Measurements from ENCODE around the gene TSEN2.
"Not testable (repeated sequence)": the region's sequence is repeated elsewhere in the genome, so short reads cannot be mapped to it uniquely, and the experiment has no call there.

The TSEN2 gene

GRCh38 chr3:12507591-12508281, 23.5 kb downstream of the TSEN2 start:
- DNase-seq, result no peak

- no peak for DNase-seq
Observed at GRCh38 chr3:12508291-12508700, 24.0 kb downstream of the TSEN2 start.

- DNase-seq, result no peak
Observed at GRCh38 chr3:12509466-12509865, 25.2 kb downstream of the TSEN2 start.

- DNase-seq, result no peak
Observed at GRCh38 chr3:12512534-12513118, 28.3 kb downstream of the TSEN2 start.

GRCh38 chr3:12513694-12514446, 29.6 kb downstream of the TSEN2 start:
- no peak for DNase-seq

GRCh38 chr3:12515631-12516030, 31.4 kb downstream of the TSEN2 start:
- DNase-seq, result no peak

GRCh38 chr3:12516873-12517272, 32.6 kb downstream of the TSEN2 start:
- DNase-seq, result no peak

- no peak for DNase-seq
Observed at GRCh38 chr3:12518261-12519028, 34.2 kb downstream of the TSEN2 start.

- no peak for DNase-seq
Observed at GRCh38 chr3:12521010-12521409, 36.7 kb downstream of the TSEN2 start.

GRCh38 chr3:12522721-12523120, 38.4 kb downstream of the TSEN2 start:
- DNase-seq, result no peak

- no peak for DNase-seq
Observed at GRCh38 chr3:12527757-12528143, 43.5 kb downstream of the TSEN2 start.

GRCh38 chr3:12532182-12532581, 47.9 kb downstream of the TSEN2 start:
- DNase-seq, result no peak

GRCh38 chr3:12536423-12536822, 52.1 kb downstream of the TSEN2 start:
- no peak for DNase-seq

GRCh38 chr3:12541625-12542024, 57.3 kb downstream of the TSEN2 start:
- peak; percentile 15 for DNase-seq

- not testable (repeated sequence) for DNase-seq
Observed at GRCh38 chr3:12543497-12543896, 59.2 kb downstream of the TSEN2 start.

- DNase-seq, result no peak
Observed at GRCh38 chr3:12544652-12545472, 60.6 kb downstream of the TSEN2 start.

- no peak for DNase-seq
Observed at GRCh38 chr3:12545473-12545791, 61.2 kb downstream of the TSEN2 start, which contains the start of gene MKRN2OS. Gene MKRN2OS (minus strand): TSS chr3:12545499. CDS start chr3:12545464, 35 bp downstream.

- no peak for DNase-seq
Observed at GRCh38 chr3:12549971-12550760, 65.9 kb downstream of the TSEN2 start.

GRCh38 chr3:12553921-12554391, 69.7 kb downstream of the TSEN2 start:
- DNase-seq, result no peak

- no peak for DNase-seq
Observed at GRCh38 chr3:12556314-12556689, 72.0 kb downstream of the TSEN2 start.

GRCh38 chr3:12556690-12557472, 72.6 kb downstream of the TSEN2 start, which contains the start of gene MKRN2:
Gene MKRN2 (plus strand): TSS chr3:12557087. CDS start chr3:12557151, 64 bp downstream.
- DNase-seq, result peak; percentile 89

Measured in activated CD4-positive, alpha-beta T cell treated with anti-CD3 and anti-CD28 coated beads for 48 hours (primary cell).